Caco-2 (cell line): ENCODE measurements around the gene PNLIP. TPM values are rescaled to one million over a fixed set of nuclear protein-coding genes. Genes with fewer than 3 reads are reported as not detected.

ENCODE experiments used
- BruUV-seq: library from RNA; stranded (reverse); fragments of 400-500 nt; replicated peaks from 2 replicates; lab custom pipeline; 2021; lab: Mats Ljungman, UMichigan
- CTCF ChIA-PET: fragments of 300-600 bp; sonication (Branson Sonifier 250); formaldehyde crosslinking; loops from one replicate; lab custom pipeline; 2022; ENCODE audit warnings: antibody characterized with exemption; lab: Charles Lee
- POLR2A ChIA-PET: fragments of 300-600 bp; sonication (Branson Sonifier 250); formaldehyde crosslinking; loops from one replicate; lab custom pipeline; 2022; ENCODE audit warnings: antibody characterized with exemption; lab: Charles Lee
- DNase-seq, 2 experiments: peaks; one replicate each; pipeline versions ENCODE4 v3.0.0 to v3.0.0-alpha.2; 2020 to 2022
- H3K27me3 ChIP-seq: replicated peaks from 2 replicates; pipeline ENCODE4 v1.6.0; 2011; ENCODE audit warnings: low read length; ENCODE audit not compliant: control insufficient read depth, insufficient read depth
- H3K36me3 ChIP-seq: 2 replicates; pipeline ENCODE4 v1.5.1; 2011; ENCODE audit warnings: low read length; ENCODE audit not compliant: control insufficient read depth, insufficient read depth
- H3K4me1 ChIP-seq: fragments of 250-450 bp; sonication (Bioruptor Pico); 2 replicates; pipeline ENCODE4 v1.5.1; 2020; ENCODE audit warnings: mild to moderate bottlenecking
- H3K4me3 ChIP-seq: 2 replicates; pipeline ENCODE4 v1.5.1; 2011; ENCODE audit warnings: low read depth, mild to moderate bottlenecking, control low read depth, low read length
- H3K9me3 ChIP-seq: fragments of 250-450 bp; sonication (Bioruptor Pico); 2 replicates; pipeline ENCODE4 v1.5.1; 2020; ENCODE audit warnings: mild to moderate bottlenecking, moderate library complexity
- H3K27ac Mint-ChIP-seq: one replicate; pipeline ENCODE4 v1.8.0; 2022; ENCODE audit warnings: mixed read lengths; ENCODE audit not compliant: unreplicated experiment
- H3K27me3 Mint-ChIP-seq: one replicate; pipeline ENCODE4 v1.8.0; 2022; ENCODE audit warnings: mixed read lengths; ENCODE audit not compliant: insufficient read depth, unreplicated experiment
- H3K36me3 Mint-ChIP-seq: one replicate; pipeline ENCODE4 v1.8.0; 2022; ENCODE audit warnings: mild to moderate bottlenecking, mixed read lengths; ENCODE audit not compliant: insufficient read depth, unreplicated experiment
- H3K4me1 Mint-ChIP-seq: one replicate; pipeline ENCODE4 v1.8.0; 2022; ENCODE audit warnings: low read depth, mixed read lengths; ENCODE audit not compliant: unreplicated experiment
- H3K4me3 Mint-ChIP-seq: one replicate; pipeline ENCODE4 v1.8.0; 2022; ENCODE audit warnings: mild to moderate bottlenecking, moderate library complexity, mixed read lengths; ENCODE audit not compliant: unreplicated experiment
- H3K9me3 Mint-ChIP-seq: one replicate; pipeline ENCODE4 v1.8.0; 2022; ENCODE audit warnings: mixed read lengths; ENCODE audit not compliant: unreplicated experiment
- CTCF ChIP-seq, 2 experiments: fragments of 200-600 bp in 1 of 2; IDR thresholded peaks; 1 replicate in 1 of 2; 2 replicates in 1 of 2; pipeline versions ENCODE4 v1.5.1 to v1.8.0; 2011 to 2022; ENCODE audit warnings: antibody characterized with exemption in 1 of 2, control low read depth in 1 of 2, inconsistent platforms in 1 of 2, low read depth in 1 of 2, low read length in 1 of 2, mild to moderate bottlenecking in 1 of 2, moderate library complexity in 1 of 2; ENCODE audit not compliant: insufficient read depth in 1 of 2, severe bottlenecking in 1 of 2, unreplicated experiment in 1 of 2
- intact Hi-C: fragments of 100-400 bp; cut with micrococcal nuclease; formaldehyde crosslinking; loops from one replicate; pipeline ENCODE4 v1.10.0; 2022; ENCODE audit not compliant: unreplicated experiment
- total RNA-seq: library from RNA; stranded (reverse); gene quantifications from 2 replicates; pipeline ENCODE4 v1.2.3, GENCODE V29; 2022

Gene PNLIP
- total RNA-seq, 1 experiment from 2014 or later, result not detected

DNA sequence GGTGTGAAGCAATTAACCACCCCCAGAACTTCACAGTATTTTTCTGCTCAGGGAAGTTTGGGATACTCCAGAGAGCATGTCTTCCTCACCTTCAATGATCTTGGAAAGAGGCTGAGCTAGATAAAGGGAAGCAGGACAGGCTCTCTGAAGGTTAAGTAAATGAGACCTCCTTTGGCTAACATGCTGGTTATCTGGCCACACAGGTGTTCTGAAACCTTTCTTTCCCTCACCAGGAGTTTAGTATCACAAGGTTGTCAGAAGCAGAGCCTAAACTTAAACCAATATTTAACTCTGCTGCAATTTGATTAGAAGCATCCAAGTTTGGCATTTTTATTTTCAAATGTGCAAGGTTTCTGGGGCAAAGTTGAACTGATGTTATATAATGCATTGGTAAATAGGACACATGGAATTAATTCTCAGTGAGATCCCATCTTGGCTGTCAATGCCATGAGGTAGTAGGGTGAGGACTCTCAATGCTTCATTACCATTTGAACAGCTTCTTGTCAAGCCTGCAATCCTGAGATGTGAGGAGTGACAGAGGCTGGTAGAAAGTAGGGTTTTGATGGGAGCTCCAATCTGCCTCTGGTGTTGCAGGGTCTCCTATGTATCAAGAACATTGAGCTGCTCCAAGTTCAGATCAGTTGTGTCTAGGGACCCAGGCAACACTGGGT is 3.6 kb upstream of the PNLIP start:
- Mint-ChIP-seq H3K4me1 (no peaks in the 10 kb centered on the region), H3K27me3 (peaks cover 15% of the 10 kb centered on the region), H3K27ac (no peak overlapping the region), H3K4me3 (no peak overlapping the region), H3K36me3 (no peaks in the 10 kb centered on the region), H3K9me3 (peaks cover 21% of the 10 kb centered on the region)
- ChIA-PET CTCF (no interaction called here), POLR2A (no interaction called here)
- peaks cover 3% of the 10 kb centered on the region; the same call in 1 of the 2 replicates for H3K9me3 ChIP-seq
- no peaks in the 10 kb centered on the region for H3K4me1 ChIP-seq
- H3K4me3 ChIP-seq, result no peak overlapping the region
- intact Hi-C loops, result no loop called here
- no peak for TF ChIP-seq CTCF (IDR thresholded peaks at IDR 0.05; ENCODE audit: insufficient read depth in 1 of 2, low read depth in 1 of 2, low read length in 1 of 2, severe bottlenecking in 1 of 2, unreplicated experiment in 1 of 2)
- H3K36me3 ChIP-seq, result no peaks in the 10 kb centered on the region
- DNase-seq, result no peak
- BruUV-seq, result no TSS peak
- H3K27me3 ChIP-seq, result peaks cover 2% of the 10 kb centered on the region; the same call in 1 of the 2 replicates

GRCh38 chr10:116545122-116545521 is 609 bp upstream of the PNLIP start:
- Histone ChIP-seq H3K4me1 (no peaks in the 10 kb centered on the region), H3K4me3 (no peak overlapping the region), H3K27me3 (no peaks in the 10 kb centered on the region), H3K36me3 (no peaks in the 10 kb centered on the region), H3K9me3 (no peaks in the 10 kb centered on the region)
- Mint-ChIP-seq H3K4me1 (no peaks in the 10 kb centered on the region), H3K27ac (no peak overlapping the region), H3K9me3 (peaks cover 6% of the 10 kb centered on the region), H3K36me3 (no peaks in the 10 kb centered on the region), H3K27me3 (peaks cover 15% of the 10 kb centered on the region), H3K4me3 (no peak overlapping the region)
- no peak for DNase-seq
- ChIA-PET CTCF (no interaction called here), POLR2A (interaction anchor here (0.5 kb wide), 1 partner anchor 1415 kb away, joined by 4 read pairs; no protein-coding TSS in a partner anchor)
- TF ChIP-seq CTCF (IDR thresholded peaks at IDR 0.05; ENCODE audit: insufficient read depth in 1 of 2, low read depth in 1 of 2, low read length in 1 of 2, severe bottlenecking in 1 of 2, unreplicated experiment in 1 of 2), result no peak
- no TSS peak for BruUV-seq
- intact Hi-C loops, result no loop called here

- Histone ChIP-seq H3K27me3 (no peaks in the 10 kb centered on the region), H3K4me3 (no peak overlapping the region), H3K36me3 (no peaks in the 10 kb centered on the region), H3K4me1 (no peaks in the 10 kb centered on the region), H3K9me3 (no peaks in the 10 kb centered on the region)
- no peak for DNase-seq
- no peaks in the 10 kb centered on the region for H3K9me3 Mint-ChIP-seq
- no peaks in the 10 kb centered on the region for H3K4me1 Mint-ChIP-seq
- ChIA-PET CTCF (no interaction called here), POLR2A (no interaction called here)
- BruUV-seq, result no TSS peak
- no peaks in the 10 kb centered on the region for H3K36me3 Mint-ChIP-seq
- no peak for TF ChIP-seq CTCF (IDR thresholded peaks at IDR 0.05; ENCODE audit: insufficient read depth in 1 of 2, low read depth in 1 of 2, low read length in 1 of 2, severe bottlenecking in 1 of 2, unreplicated experiment in 1 of 2)
- H3K27me3 Mint-ChIP-seq, result peaks cover 10% of the 10 kb centered on the region
- no peak overlapping the region for H3K27ac Mint-ChIP-seq
- intact Hi-C loops, result no loop called here
- no peak overlapping the region for H3K4me3 Mint-ChIP-seq
Observed at GRCh38 chr10:116548301-116548700, 2.6 kb downstream of the PNLIP start.
